H1 (cell line): ENCODE data around the gene LAYN. TPM values are rescaled to one million over a fixed set of nuclear protein-coding genes. Genes with fewer than 3 reads are reported as not detected.
A peak's percentile ranks its signal among the peaks of the same experiment; 100 is the strongest.

Source experiments
- CTCF ChIA-PET: fragments of 300-600 bp; sonication (Branson Sonifier 250); formaldehyde crosslinking; loops from one replicate; lab custom pipeline; 2021; ENCODE audit not compliant: partially characterized antibody; lab: Charles Lee
- POLR2A ChIA-PET: fragments of 300-600 bp; sonication (Branson Sonifier 250); formaldehyde crosslinking; loops from one replicate; lab custom pipeline; 2021; ENCODE audit warnings: inconsistent platforms; ENCODE audit not compliant: partially characterized antibody; lab: Charles Lee
- DNase-seq, 2 experiments: peaks; one replicate each; pipeline versions ENCODE4 v3.0.0 to v3.0.0-alpha.2; 2010 to 2022; ENCODE audit warnings: low spot score in 2 of 2, low read depth in 1 of 2, mixed read lengths in 1 of 2
- FAIRE-seq: peaks from 2 replicates; lab custom pipeline; 2011; peaks lifted over from hg19 to GRCh38; lab: Jason Lieb, UNC
- H2AFZ ChIP-seq: 2 replicates; pipeline ENCODE4 v1.8.1; 2012; ENCODE audit warnings: low read length, inconsistent platforms
- H2AK5ac ChIP-seq: 2 replicates; pipeline ENCODE4 v1.6.1; 2013; ENCODE audit warnings: low read depth, low read length
- H2BK120ac ChIP-seq: replicated peaks from 2 replicates; pipeline ENCODE3; 2013; ENCODE audit warnings: low read depth, low read length, inconsistent platforms
- H2BK12ac ChIP-seq: 2 replicates; pipeline ENCODE4 v1.6.1; 2013; ENCODE audit warnings: low read depth, low read length
- H2BK15ac ChIP-seq: 2 replicates; pipeline ENCODE4 v1.6.1; 2013; ENCODE audit warnings: low read length
- H2BK20ac ChIP-seq: 2 replicates; pipeline ENCODE4 v1.6.1; 2013; ENCODE audit warnings: low read length
- H2BK5ac ChIP-seq: 2 replicates; pipeline ENCODE4 v1.6.1; 2013; ENCODE audit warnings: low read depth, low read length
- H3K14ac ChIP-seq: 2 replicates; pipeline ENCODE4 v1.6.1; 2013; ENCODE audit warnings: inconsistent platforms; ENCODE audit not compliant: insufficient read length
- H3K18ac ChIP-seq: 2 replicates; pipeline ENCODE4 v1.6.1; 2013; ENCODE audit warnings: low read length; ENCODE audit errors: extremely low read depth
- H3K23ac ChIP-seq: 2 replicates; pipeline ENCODE4 v1.6.1; 2013; ENCODE audit warnings: inconsistent platforms; ENCODE audit not compliant: insufficient read length
- H3K23me2 ChIP-seq: 2 replicates; pipeline ENCODE4 v1.6.1; 2013; ENCODE audit warnings: low read depth, low read length
- H3K27ac ChIP-seq: 2 replicates; pipeline ENCODE4 v1.6.1; 2011; ENCODE audit warnings: low read depth, low read length, inconsistent platforms
- H3K27me3 ChIP-seq, 4 experiments: replicated peaks in 1 of 4; 1 replicate in 1 of 4; 2 replicates in 3 of 4; pipeline versions ENCODE4 v1.6.1 to v1.8.1; 2011 to 2013; ENCODE audit warnings: low read length in 3 of 4, mild to moderate bottlenecking in 3 of 4, inconsistent platforms in 2 of 4, mixed read lengths in 2 of 4, moderate library complexity in 1 of 4; ENCODE audit not compliant: control insufficient read depth in 3 of 4, insufficient read depth in 3 of 4; ENCODE audit errors: extremely low read depth in 1 of 4
- H3K36me3 ChIP-seq, 4 experiments: 2 replicates each; pipeline versions ENCODE4 v1.6.1 to v1.8.1; 2011 to 2013; ENCODE audit warnings: mild to moderate bottlenecking in 4 of 4, low read length in 3 of 4, moderate library complexity in 2 of 4, control low read depth in 1 of 4, inconsistent platforms in 1 of 4; ENCODE audit not compliant: insufficient read depth in 4 of 4, control insufficient read depth in 2 of 4
- H3K4ac ChIP-seq: replicated peaks from 2 replicates; pipeline ENCODE3; 2013; ENCODE audit warnings: low read length, low read depth, mixed read lengths, inconsistent platforms; ENCODE audit not compliant: insufficient read length
- H3K4me1 ChIP-seq, 4 experiments: replicated peaks in 1 of 4; 1 replicate in 1 of 4; 2 replicates in 3 of 4; pipeline versions ENCODE4 v1.6.1 to v1.8.1; 2011 to 2013; ENCODE audit warnings: low read length in 3 of 4, inconsistent platforms in 2 of 4, mixed read lengths in 1 of 4; ENCODE audit not compliant: insufficient read depth in 4 of 4, control insufficient read depth in 3 of 4
- H3K4me2 ChIP-seq, 2 experiments: 2 replicates each; pipeline versions ENCODE4 v1.6.1 to v1.8.1; 2011 to 2013; ENCODE audit warnings: low read depth in 2 of 2, low read length in 2 of 2, control low read depth in 1 of 2, inconsistent platforms in 1 of 2, mild to moderate bottlenecking in 1 of 2; ENCODE audit not compliant: insufficient read depth in 1 of 2
- H3K4me3 ChIP-seq, 4 experiments: fragments of 200-600, 300-600 bp in 1 of 4; sonication (generic), shearing (Covaris generic), sonication (Bioruptor Twin) in 1 of 4; 2 replicates each; pipeline versions ENCODE4 v1.5.1 to v1.8.1; 2011 to 2016; ENCODE audit warnings: low read length in 4 of 4, low read depth in 3 of 4, control low read depth in 2 of 4, inconsistent platforms in 2 of 4, mild to moderate bottlenecking in 2 of 4, mixed read lengths in 1 of 4, moderate library complexity in 1 of 4; ENCODE audit not compliant: insufficient read depth in 2 of 4; ENCODE audit errors: extremely low read depth in 1 of 4
- H3K56ac ChIP-seq: replicated peaks from 2 replicates; pipeline ENCODE3; 2013; ENCODE audit warnings: low read depth, mild to moderate bottlenecking, mixed read lengths, low read length, inconsistent platforms; ENCODE audit not compliant: insufficient read length
- H3K79me1 ChIP-seq: 2 replicates; pipeline ENCODE4 v1.6.1; 2013; ENCODE audit warnings: low read depth, low read length, control low read depth
- H3K79me2 ChIP-seq, 2 experiments: 2 replicates each; pipeline versions ENCODE4 v1.6.1 to v1.8.1; 2012 to 2013; ENCODE audit warnings: low read length in 2 of 2, mild to moderate bottlenecking in 2 of 2, inconsistent platforms in 1 of 2; ENCODE audit not compliant: insufficient read depth in 2 of 2, control insufficient read depth in 1 of 2
- H3K9ac ChIP-seq, 4 experiments: replicated peaks in 1 of 4; 1 replicate in 1 of 4; 2 replicates in 3 of 4; pipeline versions ENCODE4 v1.6.1 to v1.8.1; 2011 to 2013; ENCODE audit warnings: low read depth in 3 of 4, low read length in 3 of 4, control low read depth in 2 of 4, mild to moderate bottlenecking in 2 of 4, moderate library complexity in 2 of 4, inconsistent platforms in 1 of 4; ENCODE audit errors: extremely low read depth in 1 of 4
- H3K9me3 ChIP-seq, 2 experiments: 2 replicates each; pipeline versions ENCODE4 v1.6.1 to v1.8.1; 2012 to 2013; ENCODE audit warnings: mild to moderate bottlenecking in 2 of 2, moderate library complexity in 2 of 2, control low read depth in 1 of 2, inconsistent platforms in 1 of 2, low read depth in 1 of 2, low read length in 1 of 2, mixed read lengths in 1 of 2; ENCODE audit not compliant: insufficient read depth in 2 of 2
- H4K20me1 ChIP-seq, 2 experiments: replicated peaks in 1 of 2; 2 replicates each; pipeline versions ENCODE3 to v1.8.1; 2011 to 2013; ENCODE audit warnings: inconsistent platforms in 2 of 2, low read length in 2 of 2, mild to moderate bottlenecking in 1 of 2; ENCODE audit not compliant: insufficient read depth in 2 of 2, control insufficient read depth in 1 of 2
- H4K5ac ChIP-seq: 2 replicates; pipeline ENCODE4 v1.6.1; 2013; ENCODE audit warnings: low read length, low read depth, mixed read lengths, inconsistent platforms; ENCODE audit not compliant: insufficient read length
- H4K8ac ChIP-seq: 2 replicates; pipeline ENCODE4 v1.8.0; 2013; ENCODE audit warnings: mild to moderate bottlenecking, moderate library complexity, low read length, inconsistent platforms; ENCODE audit not compliant: insufficient read depth; ENCODE audit errors: extremely low read depth
- H4K91ac ChIP-seq: replicated peaks from 2 replicates; pipeline ENCODE3; 2013; ENCODE audit warnings: low read length, mixed read lengths, inconsistent platforms; ENCODE audit not compliant: insufficient read length
- POLR2A ChIP-seq, 2 experiments: IDR thresholded peaks; 1 replicate in 1 of 2; 2 replicates in 1 of 2; pipeline ENCODE4 v1.6.1; 2011; ENCODE audit warnings: low read depth in 2 of 2, low read length in 2 of 2, mild to moderate bottlenecking in 2 of 2; ENCODE audit errors: control extremely low read depth in 1 of 2
- RNF2 ChIP-seq: fragments of 200-900, 300-1000 bp; sonication (generic); IDR thresholded peaks from 2 replicates; pipeline ENCODE4 v1.7.1; 2016; ENCODE audit warnings: borderline replicate concordance, low read depth, mild to moderate bottlenecking, antibody characterized with exemption, low read length; ENCODE audit not compliant: poor library complexity, severe bottlenecking; ENCODE audit errors: missing control alignments
- SIN3A ChIP-seq, 2 experiments: IDR thresholded peaks in 1 of 2; conservative IDR thresholded peaks in 1 of 2; 2 replicates each; pipeline ENCODE4 v1.6.1; 2011 to 2012; ENCODE audit warnings: low read length in 2 of 2, improper control_type of control experiment in 1 of 2, low read depth in 1 of 2, mild to moderate bottlenecking in 1 of 2
- WGBS, 2 experiments: shearing (Covaris generic) in 1 of 2; methylation state at CpG; one replicate each; pipeline versions ENCODE4 v1.1.6 to v1.1.7; 2013 to 2015; ENCODE audit warnings: low lambda C conversion rate in 2 of 2, mixed read lengths in 2 of 2, inconsistent platforms in 1 of 2, low coverage in 1 of 2, missing lambda C conversion rate in 1 of 2; ENCODE audit not compliant: insufficient replicate concordance in 2 of 2, insufficient coverage in 1 of 2, insufficient read length in 1 of 2; ENCODE audit errors: extremely low coverage in 1 of 2, missing lambda C conversion rate in 1 of 2; 5-methylcytosine and 5-hydroxymethylcytosine counted together
- polyA plus RNA-seq, 7 experiments: library from polyadenylated mRNA; depleted of rRNA in 3 of 7; stranded (reverse) in 5 of 7; unstranded in 2 of 7; fragments of >200 nt in 5 of 7; fragments of 200-250 nt in 2 of 7; gene quantifications; 1 replicate in 5 of 7; 2 replicates in 1 of 7; 4 replicates in 1 of 7; pipeline versions ENCODE4 v1.2.1 to v1.2.3, GENCODE V29; 2011 to 2013; ENCODE audit warnings: missing spikeins in 2 of 7, mixed read lengths in 2 of 7
- total RNA-seq: library from RNA; stranded (reverse); fragmentation: NEBNext Ultra II Directional; extraction: Animal tissue kit (Norgen Biotek cat#: 25700); gene quantifications from 2 replicates; pipeline ENCODE4 v1.2.1, GENCODE V29; 2021

LAYN gene
- total and polyA plus RNA-seq, 2 of the 8 experiments (the other 6 are each of a cell fraction or from before 2014, with no cell fraction given): 4.2 to 9.3 TPM

DNA sequence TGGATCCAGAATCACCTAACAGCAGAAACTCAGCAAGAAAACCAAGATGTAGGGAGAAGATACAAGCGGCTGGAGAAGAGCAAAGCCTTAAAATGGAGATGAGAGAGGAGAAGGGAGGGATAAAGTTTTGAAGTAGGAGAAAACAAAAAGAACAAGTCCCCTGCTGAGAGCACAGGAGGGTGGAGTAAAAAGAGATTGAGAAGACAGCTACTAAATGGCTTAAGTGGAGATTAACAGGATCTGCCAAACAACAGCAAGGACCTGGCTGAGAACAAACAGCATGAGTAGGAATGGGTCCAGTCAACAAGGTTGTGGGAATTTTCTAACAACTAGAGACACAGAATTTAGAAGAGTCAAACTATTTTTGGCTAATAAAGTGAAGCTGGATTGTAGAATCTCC, 46.5 kb upstream of the LAYN start:
- Histone ChIP-seq H3K4me1 (no peaks in the 10 kb centered on the region), H3K9me3 (no peaks in the 10 kb centered on the region), H2BK12ac (no peak overlapping the region), H2BK15ac (0 out of 2 replicates have a peak overlapping the region, but pooled peaks have one; percentile 83), H3K27me3 (no peaks in the 10 kb centered on the region; a peak in 1 of 7 replicates), H2BK20ac (no peak overlapping the region), H3K36me3 (no peaks in the 10 kb centered on the region), H4K5ac (no peak overlapping the region), H3K23me2 (no peaks in the 10 kb centered on the region), H3K18ac (no peak overlapping the region), H3K4ac (no peak overlapping the region), H3K4me2 (no peak overlapping the region; a peak in 1 of 4 replicates), H3K79me2 (no peaks in the 10 kb centered on the region), H3K23ac (no peak overlapping the region), H2AK5ac (0 out of 2 replicates have a peak overlapping the region, but pooled peaks have one; percentile 4), H2BK120ac (no peak overlapping the region), H4K20me1 (no peaks in the 10 kb centered on the region), H3K79me1 (no peaks in the 10 kb centered on the region; the same call in 1 of the 2 replicates), H2BK5ac (no peak overlapping the region), H2AFZ (no peak overlapping the region), H3K9ac (no peak overlapping the region), H3K27ac (no peak overlapping the region), H3K4me3 (no peak overlapping the region), H4K91ac (no peak overlapping the region), H3K14ac (no peak overlapping the region), H3K56ac (no peak overlapping the region), H4K8ac (no peak overlapping the region)
- CTCF ChIA-PET: interaction anchor here (1.1 to 1.5 kb wide), 3 partner anchors 18 to 248 kb away, joined by 3 to 5 read pairs (median 3); partner anchors contain the start of gene BTG4
- TF ChIP-seq POLR2A (IDR thresholded peaks at IDR 0.05; ENCODE audit: control extremely low read depth in 1 of 2, low read depth in 2 of 2, low read length in 2 of 2): no peak
- no peak for TF ChIP-seq SIN3A (conservative IDR thresholded peaks at IDR 0.05 in 1 of 2, IDR thresholded peaks at IDR 0.05 in 1 of 2; ENCODE audit: low read depth in 1 of 2, low read length in 2 of 2)
- TF ChIP-seq RNF2: no peak
- POLR2A ChIA-PET: no interaction called here
- FAIRE-seq: peak; percentile 7
- 76% methylated on average over 1 of the region's 1 CpG; no CpG with 5 or more reads in 1 of the 2 experiments for WGBS, 2 experiments
- DNase-seq: no peak
